Smooth muscle cell (in vitro differentiated cells): ENCODE data around the gene MYMX. TPM values are rescaled to one million over a fixed set of nuclear protein-coding genes. Genes with fewer than 3 reads are reported as not detected.
A peak's percentile ranks its signal among the peaks of the same experiment; 100 is the strongest.

ENCODE experiments used
- DNase-seq: peaks from one replicate; lab custom pipeline; 2025; ENCODE audit not compliant: unreplicated experiment; lab: John Stamatoyannopoulos, UW
- H2AFZ ChIP-seq: fragments of 200-600 bp; sonication (generic); 2 replicates; pipeline ENCODE4 v1.6.0; 2016; ENCODE audit warnings: antibody characterized with exemption, low read depth, mild to moderate bottlenecking
- H3F3A ChIP-seq: fragments of 200-600 bp; sonication (generic); 2 replicates; pipeline ENCODE4 v1.6.0; 2017; ENCODE audit warnings: antibody characterized with exemption, low read depth
- H3K27ac ChIP-seq: fragments of 200-600 bp; sonication (generic); 2 replicates; pipeline ENCODE4 v1.5.1; 2016; ENCODE audit warnings: low read depth, mild to moderate bottlenecking
- H3K27me3 ChIP-seq: fragments of 200-600 bp; sonication (generic); 2 replicates; pipeline ENCODE4 v1.6.1; 2016; ENCODE audit warnings: low read depth, mild to moderate bottlenecking
- H3K36me3 ChIP-seq: fragments of 200-600 bp; sonication (generic); 2 replicates; pipeline ENCODE4 v1.5.1; 2016; ENCODE audit warnings: low read depth
- H3K4me1 ChIP-seq: fragments of 200-600 bp; sonication (generic); 2 replicates; pipeline ENCODE4 v1.5.1; 2016; ENCODE audit warnings: low read depth
- H3K4me2 ChIP-seq: fragments of 200-600 bp; sonication (generic); 2 replicates; pipeline ENCODE4 v1.6.0; 2016; ENCODE audit warnings: mild to moderate bottlenecking
- H3K4me3 ChIP-seq: fragments of 200-600 bp; sonication (generic); 2 replicates; pipeline ENCODE4 v1.5.1; 2016; ENCODE audit warnings: mild to moderate bottlenecking
- H3K79me2 ChIP-seq: fragments of 200-600 bp; sonication (generic); 2 replicates; pipeline ENCODE4 v1.6.0; 2016; ENCODE audit warnings: low read depth, mild to moderate bottlenecking
- H3K9ac ChIP-seq: fragments of 200-600 bp; sonication (generic); 2 replicates; pipeline ENCODE4 v1.6.0; 2016; ENCODE audit warnings: low read depth
- H3K9me3 ChIP-seq: fragments of 200-600 bp; sonication (generic); replicated peaks from 2 replicates; pipeline ENCODE4 v1.5.1; 2016; ENCODE audit warnings: low read depth
- H4K20me1 ChIP-seq: fragments of 200-600 bp; sonication (generic); 2 replicates; pipeline ENCODE4 v1.6.0; 2016; ENCODE audit warnings: low read depth
- WGBS: methylation state at CpG from one replicate; pipeline ENCODE4 v1.1.7; 2016; ENCODE audit warnings: low lambda C conversion rate; 5-methylcytosine and 5-hydroxymethylcytosine counted together
- polyA plus RNA-seq: library from polyadenylated mRNA; unstranded; fragments of >200 nt; fragmentation: Nextera tagmentation; extraction: Ambion mirVana; gene quantifications from 2 replicates; pipeline ENCODE4 v1.2.1, GENCODE V29; 2016
- total RNA-seq: library from RNA; depleted of rRNA; stranded (reverse); fragments of >200 nt; gene quantifications from 2 replicates; pipeline ENCODE4 v1.2.3, GENCODE V29; 2014
- TF ChIP-seq, protein P1 (sequence below): fragments of 200-600 bp; sonication (generic); IDR thresholded peaks from 2 replicates; pipeline ENCODE4 v1.5.1; 2017; ENCODE audit warnings: borderline replicate concordance, mild to moderate bottlenecking, antibody characterized with exemption; ENCODE audit not compliant: insufficient read depth, poor library complexity, severe bottlenecking

The MYMX gene
- total and polyA plus RNA-seq, 2 experiments from 2014 or later = not detected

DNA sequence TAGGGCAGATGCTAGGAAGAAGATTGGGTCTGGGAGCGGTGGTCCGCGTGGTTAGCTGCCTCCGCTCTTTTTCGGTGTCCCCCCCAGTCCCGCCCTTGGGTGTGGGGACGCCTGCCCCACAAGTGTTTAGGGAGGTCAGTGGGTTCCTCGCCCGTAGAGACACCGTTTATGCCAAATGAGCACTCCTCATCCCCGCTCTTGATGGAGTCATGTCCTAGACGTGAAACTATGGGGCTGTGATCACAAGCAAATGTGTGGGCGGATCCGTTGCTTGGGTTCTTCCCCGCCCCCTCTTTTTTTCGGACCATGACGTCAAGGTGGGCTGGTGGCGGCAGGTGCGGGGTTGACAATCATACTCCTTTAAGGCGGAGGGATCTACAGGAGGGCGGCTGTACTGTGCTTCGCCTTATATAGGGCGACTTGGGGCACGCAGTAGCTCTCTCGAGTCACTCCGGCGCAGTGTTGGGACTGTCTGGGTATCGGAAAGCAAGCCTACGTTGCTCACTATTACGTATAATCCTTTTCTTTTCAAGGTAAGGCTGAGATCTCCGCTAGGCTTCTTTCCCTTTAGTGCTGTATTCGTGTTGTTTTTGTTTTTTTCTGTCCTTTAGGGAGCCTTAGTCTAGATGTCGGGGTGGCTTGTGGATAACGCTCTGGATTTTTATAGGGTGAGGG lies 30.1 kb downstream of the MYMX start, which contains the start of gene HSP90AB1:
Gene HSP90AB1 (plus strand): TSS at position 439 of the 675 bp plus-strand sequence. CDS start 1,529 bp downstream, outside the sequence.
- H3K4me3 ChIP-seq = peak within 1 kb of the TSS; percentile 89
- peak within 1 kb of the TSS; percentile 99 for H2AFZ ChIP-seq
- DNase-seq = peak; percentile 75
- no peaks in the 10 kb centered on the region for H3K27me3 ChIP-seq
- peak within 1 kb of the TSS; percentile 90 for H3K27ac ChIP-seq
- peak within 1 kb of the TSS; percentile 93 for H3K9ac ChIP-seq
- peaks cover 48% of the 10 kb centered on the region for H4K20me1 ChIP-seq
- peaks cover 29% of the 10 kb centered on the region for H3K4me1 ChIP-seq
- WGBS = under 1% methylated on average over 34 of the region's 34 CpGs
- peaks cover 19% of the 10 kb centered on the region for H3K36me3 ChIP-seq
- peaks cover 30% of the 10 kb centered on the region for H3F3A ChIP-seq
- TF ChIP-seq, protein P1, sequence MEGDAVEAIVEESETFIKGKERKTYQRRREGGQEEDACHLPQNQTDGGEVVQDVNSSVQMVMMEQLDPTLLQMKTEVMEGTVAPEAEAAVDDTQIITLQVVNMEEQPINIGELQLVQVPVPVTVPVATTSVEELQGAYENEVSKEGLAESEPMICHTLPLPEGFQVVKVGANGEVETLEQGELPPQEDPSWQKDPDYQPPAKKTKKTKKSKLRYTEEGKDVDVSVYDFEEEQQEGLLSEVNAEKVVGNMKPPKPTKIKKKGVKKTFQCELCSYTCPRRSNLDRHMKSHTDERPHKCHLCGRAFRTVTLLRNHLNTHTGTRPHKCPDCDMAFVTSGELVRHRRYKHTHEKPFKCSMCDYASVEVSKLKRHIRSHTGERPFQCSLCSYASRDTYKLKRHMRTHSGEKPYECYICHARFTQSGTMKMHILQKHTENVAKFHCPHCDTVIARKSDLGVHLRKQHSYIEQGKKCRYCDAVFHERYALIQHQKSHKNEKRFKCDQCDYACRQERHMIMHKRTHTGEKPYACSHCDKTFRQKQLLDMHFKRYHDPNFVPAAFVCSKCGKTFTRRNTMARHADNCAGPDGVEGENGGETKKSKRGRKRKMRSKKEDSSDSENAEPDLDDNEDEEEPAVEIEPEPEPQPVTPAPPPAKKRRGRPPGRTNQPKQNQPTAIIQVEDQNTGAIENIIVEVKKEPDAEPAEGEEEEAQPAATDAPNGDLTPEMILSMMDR = no peak
- no peaks in the 10 kb centered on the region for H3K9me3 ChIP-seq
- peak within 1 kb of the TSS; percentile 93 for H3K4me2 ChIP-seq
- H3K79me2 ChIP-seq = peaks cover 49% of the 10 kb centered on the region

DNA sequence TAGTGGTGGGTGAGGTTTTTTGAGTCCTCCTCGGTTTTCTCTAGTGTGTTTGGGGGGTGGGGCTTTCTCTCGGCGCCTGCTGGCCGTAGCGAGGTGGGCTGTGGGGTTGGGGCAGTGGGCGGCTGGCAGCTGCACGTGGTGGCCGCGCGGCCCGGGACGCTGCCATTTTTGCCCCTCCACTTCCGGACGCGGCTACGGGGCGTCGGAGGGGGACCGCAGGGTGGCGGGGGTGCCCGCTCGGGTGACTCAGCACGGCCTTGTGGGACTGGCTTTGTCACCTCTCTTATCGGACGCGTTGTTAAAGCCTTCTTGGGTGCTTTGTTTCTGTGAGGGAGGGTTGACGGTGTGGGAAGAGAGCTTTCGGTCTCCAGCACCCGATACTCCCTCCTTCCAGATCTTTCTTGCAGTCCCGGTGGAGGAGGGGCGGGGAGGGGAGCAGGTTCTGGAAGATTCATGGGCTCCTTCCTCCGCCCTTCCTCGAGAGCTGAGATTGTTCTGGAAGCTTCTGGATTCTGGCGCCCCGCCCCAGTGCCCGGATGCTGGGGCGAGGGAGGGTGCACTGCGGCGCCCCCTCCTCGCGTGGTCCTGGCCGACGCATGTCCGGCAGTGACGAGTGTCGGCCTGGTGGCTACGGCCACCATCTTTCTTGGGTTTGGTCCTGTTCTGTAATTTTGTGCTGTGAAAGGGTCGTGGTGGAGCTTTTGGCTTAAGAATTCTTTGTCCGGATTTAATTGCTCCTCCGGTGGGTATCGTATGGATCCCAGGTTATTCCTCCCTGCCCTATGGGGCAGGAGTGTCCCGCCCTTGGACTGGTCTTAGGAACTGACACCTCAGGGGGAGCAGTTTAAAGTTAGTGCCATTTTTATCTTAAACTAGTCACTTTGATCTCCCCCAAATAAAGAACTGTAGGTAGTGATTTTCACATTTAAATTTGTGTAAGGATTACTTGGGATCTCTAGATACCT lies 30.9 kb downstream of the MYMX start:
- H3K27me3 ChIP-seq = no peaks in the 10 kb centered on the region
- peak; percentile 43 for DNase-seq
- peak overlapping the region; percentile 90 for H3K27ac ChIP-seq
- H3K9ac ChIP-seq = peak overlapping the region; percentile 93
- TF ChIP-seq, protein P1 = no peak
- no peak overlapping the region for H2AFZ ChIP-seq
- peaks cover 57% of the 10 kb centered on the region for H4K20me1 ChIP-seq
- H3K36me3 ChIP-seq = peaks cover 28% of the 10 kb centered on the region
- H3F3A ChIP-seq = peaks cover 37% of the 10 kb centered on the region
- H3K4me1 ChIP-seq = peaks cover 29% of the 10 kb centered on the region
- H3K9me3 ChIP-seq = no peaks in the 10 kb centered on the region
- H3K4me3 ChIP-seq = peak overlapping the region; percentile 89
- H3K79me2 ChIP-seq = peaks cover 56% of the 10 kb centered on the region
- H3K4me2 ChIP-seq = peak overlapping the region; percentile 93
- WGBS = under 1% methylated on average over 41 of the region's 52 CpGs

DNA sequence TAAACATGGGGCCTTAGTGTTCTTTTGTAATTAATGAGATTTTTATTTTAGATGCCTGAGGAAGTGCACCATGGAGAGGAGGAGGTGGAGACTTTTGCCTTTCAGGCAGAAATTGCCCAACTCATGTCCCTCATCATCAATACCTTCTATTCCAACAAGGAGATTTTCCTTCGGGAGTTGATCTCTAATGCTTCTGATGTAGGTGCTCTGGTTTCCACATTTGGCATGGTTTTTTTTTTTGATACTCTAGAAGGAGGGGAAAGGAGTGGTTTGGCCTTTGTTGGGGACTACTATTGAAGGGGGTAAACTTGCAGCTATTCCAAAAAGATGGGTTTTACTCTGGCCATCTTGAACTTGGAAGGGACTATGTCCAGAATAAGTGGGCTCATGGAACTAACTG lies 31.9 kb downstream of the MYMX start:
- Histone ChIP-seq H4K20me1 (peaks cover 66% of the 10 kb centered on the region), H3K36me3 (peaks cover 35% of the 10 kb centered on the region), H3K9ac (peak overlapping the region; percentile 93)

More for the DNA sequence above, 31.9 kb downstream of the MYMX start:
- TF ChIP-seq, protein P1 = no peak
- Histone ChIP-seq H3F3A (peaks cover 47% of the 10 kb centered on the region), H3K27ac (peak overlapping the region; percentile 90), H3K4me2 (peak overlapping the region; percentile 93), H3K9me3 (no peaks in the 10 kb centered on the region), H3K4me1 (peaks cover 29% of the 10 kb centered on the region), H3K27me3 (no peaks in the 10 kb centered on the region), H3K4me3 (peak overlapping the region; percentile 89), H3K79me2 (peaks cover 62% of the 10 kb centered on the region), H2AFZ (no peak overlapping the region)
- DNase-seq = no peak
- 54% methylated on average over 1 of the region's 1 CpG for WGBS
